Prostate gland (tissue), 2 donors: ENCODE measurements around the gene TTL.

Experiments used
- CTCF ChIP-seq, 4 experiments: fragments of 200-600 bp in 2 of 4; fragments of 450-650 bp in 2 of 4; sonication (generic) in 2 of 4; IDR thresholded peaks; 1 replicate in 3 of 4; 2 replicates in 1 of 4; pipeline ENCODE4 v1.5.1; 2016 to 2019; ENCODE audit warnings: antibody characterized with exemption in 4 of 4, mild to moderate bottlenecking in 2 of 4, moderate library complexity in 2 of 4
- POLR2A ChIP-seq: fragments of 450-650 bp; IDR thresholded peaks from one replicate; pipeline ENCODE4 v1.6.1; 2016; ENCODE audit warnings: antibody characterized with exemption, mild to moderate bottlenecking
- POLR2AphosphoS5 ChIP-seq: sonication (generic); formaldehyde crosslinking; IDR thresholded peaks from one replicate; pipeline ENCODE4 v1.6.1; 2017; ENCODE audit warnings: antibody characterized with exemption

- no peak for TF ChIP-seq POLR2A
- no peak for TF ChIP-seq CTCF (IDR thresholded peaks at IDR 0.05)
- no peak for TF ChIP-seq POLR2AphosphoS5
These were observed 1.4 kb upstream of the TTL start for GRCh38 chr2:112480530-112481049.
